ENCODE results near the gene FGFR2. TPM values are rescaled to one million over a fixed set of nuclear protein-coding genes. Genes with fewer than 3 reads are reported as not detected.

FGFR2 gene
- polyA plus RNA-seq, 1 of the 3 experiments (the other 2 are of a cell fraction), result 0.02 TPM

DNA sequence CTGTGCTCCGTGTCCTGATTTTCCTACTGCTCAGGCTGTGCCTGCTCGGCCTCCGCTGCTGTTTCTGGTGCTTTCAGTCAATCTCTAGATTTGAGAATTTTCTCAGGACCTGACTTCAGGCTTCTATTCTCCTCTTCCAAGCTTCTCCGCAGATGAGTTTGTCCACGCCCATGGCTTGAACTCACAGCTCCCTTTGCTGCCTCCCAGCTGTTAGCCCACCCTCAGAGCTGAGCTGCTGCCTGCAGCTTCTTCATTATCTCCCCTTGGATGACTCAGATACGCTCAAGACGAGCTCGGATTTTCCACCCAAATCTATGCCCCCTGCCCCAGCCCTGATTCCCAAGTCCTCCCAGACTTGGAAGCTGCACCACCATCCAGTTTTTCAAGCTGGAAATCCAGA is 104.7 kb downstream of the FGFR2 start:
- Histone ChIP-seq H3K9ac (no peak overlapping the region), H3F3A (replicated peaks; ENCODE audit: insufficient read depth) (no peaks in the 10 kb centered on the region), H3K4me2 (no peak overlapping the region), H4K20me1 (ENCODE audit: insufficient read depth) (no peaks in the 10 kb centered on the region), H3K4me3 (ENCODE audit: low read depth in 2 of 2, low read length in 1 of 2) (no peak overlapping the region), H3K27ac (ENCODE audit: low read depth in 2 of 2, low read length in 1 of 2) (no peak overlapping the region), H3K36me3 (replicated peaks in 1 of 2; ENCODE audit: control insufficient read depth in 1 of 2, insufficient read depth in 2 of 2, low read length in 1 of 2) (no peaks in the 10 kb centered on the region), H2AFZ (ENCODE audit: low read depth) (no peak overlapping the region), H3K4me1 (ENCODE audit: control insufficient read depth in 1 of 2, insufficient read depth in 2 of 2, low read depth in 1 of 2, low read length in 1 of 2) (peaks cover 0 to 2% of the 10 kb centered on the region in 2 experiments; a peak in 1 of 4 replicates), H3K9me2 (no peaks in the 10 kb centered on the region), H3K9me3 (0 out of 2 replicates have a peak, but pooled peaks cover 4% of the 10 kb centered on the region), H3K27me3 (ENCODE audit: insufficient read depth) (no peaks in the 10 kb centered on the region), H3K79me2 (ENCODE audit: insufficient read depth) (no peaks in the 10 kb centered on the region)
- CTCF ChIA-PET, result no interaction called here
- POLR2A ChIA-PET, result no interaction called here
- WGBS (ENCODE audit: low lambda C conversion rate), result 36% methylated on average over 8 of the region's 8 CpGs
- no peak for DNase-seq
- TF ChIP-seq, protein P1, sequence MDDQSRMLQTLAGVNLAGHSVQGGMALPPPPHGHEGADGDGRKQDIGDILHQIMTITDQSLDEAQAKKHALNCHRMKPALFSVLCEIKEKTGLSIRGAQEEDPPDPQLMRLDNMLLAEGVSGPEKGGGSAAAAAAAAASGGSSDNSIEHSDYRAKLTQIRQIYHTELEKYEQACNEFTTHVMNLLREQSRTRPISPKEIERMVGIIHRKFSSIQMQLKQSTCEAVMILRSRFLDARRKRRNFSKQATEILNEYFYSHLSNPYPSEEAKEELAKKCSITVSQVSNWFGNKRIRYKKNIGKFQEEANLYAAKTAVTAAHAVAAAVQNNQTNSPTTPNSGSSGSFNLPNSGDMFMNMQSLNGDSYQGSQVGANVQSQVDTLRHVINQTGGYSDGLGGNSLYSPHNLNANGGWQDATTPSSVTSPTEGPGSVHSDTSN (IDR thresholded peaks at IDR 0.05), result no peak
- TF ChIP-seq RCOR1 (IDR thresholded peaks at IDR 0.05; ENCODE audit: low read length), result no peak
- TF ChIP-seq, protein P2, sequence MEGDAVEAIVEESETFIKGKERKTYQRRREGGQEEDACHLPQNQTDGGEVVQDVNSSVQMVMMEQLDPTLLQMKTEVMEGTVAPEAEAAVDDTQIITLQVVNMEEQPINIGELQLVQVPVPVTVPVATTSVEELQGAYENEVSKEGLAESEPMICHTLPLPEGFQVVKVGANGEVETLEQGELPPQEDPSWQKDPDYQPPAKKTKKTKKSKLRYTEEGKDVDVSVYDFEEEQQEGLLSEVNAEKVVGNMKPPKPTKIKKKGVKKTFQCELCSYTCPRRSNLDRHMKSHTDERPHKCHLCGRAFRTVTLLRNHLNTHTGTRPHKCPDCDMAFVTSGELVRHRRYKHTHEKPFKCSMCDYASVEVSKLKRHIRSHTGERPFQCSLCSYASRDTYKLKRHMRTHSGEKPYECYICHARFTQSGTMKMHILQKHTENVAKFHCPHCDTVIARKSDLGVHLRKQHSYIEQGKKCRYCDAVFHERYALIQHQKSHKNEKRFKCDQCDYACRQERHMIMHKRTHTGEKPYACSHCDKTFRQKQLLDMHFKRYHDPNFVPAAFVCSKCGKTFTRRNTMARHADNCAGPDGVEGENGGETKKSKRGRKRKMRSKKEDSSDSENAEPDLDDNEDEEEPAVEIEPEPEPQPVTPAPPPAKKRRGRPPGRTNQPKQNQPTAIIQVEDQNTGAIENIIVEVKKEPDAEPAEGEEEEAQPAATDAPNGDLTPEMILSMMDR (IDR thresholded peaks at IDR 0.05), result no peak
- TF ChIP-seq GABPA (IDR thresholded peaks at IDR 0.05; ENCODE audit: low read depth), result no peak
- no peak for TF ChIP-seq YY1 (IDR thresholded peaks at IDR 0.05; ENCODE audit: low read depth)
- no peak for TF ChIP-seq EZH2phosphoT487 (IDR thresholded peaks at IDR 0.05; ENCODE audit: borderline replicate concordance, low read depth)
- TF ChIP-seq, protein P3, sequence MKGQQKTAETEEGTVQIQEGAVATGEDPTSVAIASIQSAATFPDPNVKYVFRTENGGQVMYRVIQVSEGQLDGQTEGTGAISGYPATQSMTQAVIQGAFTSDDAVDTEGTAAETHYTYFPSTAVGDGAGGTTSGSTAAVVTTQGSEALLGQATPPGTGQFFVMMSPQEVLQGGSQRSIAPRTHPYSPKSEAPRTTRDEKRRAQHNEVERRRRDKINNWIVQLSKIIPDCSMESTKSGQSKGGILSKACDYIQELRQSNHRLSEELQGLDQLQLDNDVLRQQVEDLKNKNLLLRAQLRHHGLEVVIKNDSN (IDR thresholded peaks at IDR 0.05; ENCODE audit: borderline replicate concordance, low read depth), result no peak

DNA sequence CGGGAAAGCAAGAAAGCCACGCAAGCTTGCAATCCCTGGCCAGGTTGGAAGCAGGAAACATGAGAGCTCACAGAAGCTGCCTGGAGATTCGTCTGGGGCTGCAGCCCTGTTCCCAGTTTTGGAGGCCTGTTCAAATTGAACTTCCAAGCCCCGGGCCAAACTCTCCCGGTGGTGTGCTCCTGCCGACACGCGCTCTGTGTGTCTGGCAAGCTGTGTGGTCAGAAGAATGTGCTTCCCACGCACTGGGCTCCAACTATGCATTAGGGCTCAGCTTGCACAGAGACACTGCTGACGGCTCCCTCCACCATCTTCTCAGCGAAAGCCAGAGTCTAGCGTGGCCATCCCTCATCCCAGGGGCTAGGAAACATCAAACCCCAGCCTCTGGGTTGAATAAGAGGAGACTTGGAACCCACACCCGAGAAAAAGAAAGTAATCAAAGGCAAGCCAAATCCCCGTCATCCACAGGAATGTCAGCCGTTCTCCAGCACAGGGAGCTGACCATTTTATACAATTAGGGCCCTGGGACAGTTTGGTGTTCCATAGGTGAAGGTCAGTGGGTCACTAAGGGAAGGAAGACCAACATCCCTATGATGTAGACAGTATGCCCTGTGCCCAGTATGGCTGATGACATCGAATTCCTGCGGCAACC is 107.2 kb downstream of the FGFR2 start:
- DNase-seq, result no peak
- ChIA-PET CTCF (interaction anchor here (0.9 kb wide), 1 partner anchor 12 kb away, joined by 3 read pairs; no protein-coding TSS in a partner anchor), POLR2A (no interaction called here)
- Histone ChIP-seq H3K27ac (ENCODE audit: low read depth in 2 of 2, low read length in 1 of 2) (no peak overlapping the region), H3K4me1 (ENCODE audit: control insufficient read depth in 1 of 2, insufficient read depth in 2 of 2, low read depth in 1 of 2, low read length in 1 of 2) (no peaks in the 10 kb centered on the region; a peak in 1 of 4 replicates), H3K4me3 (ENCODE audit: low read depth in 2 of 2, low read length in 1 of 2) (no peak overlapping the region), H3K9me3 (0 out of 2 replicates have a peak, but pooled peaks cover 1% of the 10 kb centered on the region), H3K9ac (no peak overlapping the region), H3K27me3 (ENCODE audit: insufficient read depth) (no peaks in the 10 kb centered on the region), H3F3A (replicated peaks; ENCODE audit: insufficient read depth) (no peaks in the 10 kb centered on the region), H3K9me2 (no peaks in the 10 kb centered on the region), H3K79me2 (ENCODE audit: insufficient read depth) (no peaks in the 10 kb centered on the region), H4K20me1 (ENCODE audit: insufficient read depth) (no peaks in the 10 kb centered on the region), H2AFZ (ENCODE audit: low read depth) (no peak overlapping the region), H3K36me3 (replicated peaks in 1 of 2; ENCODE audit: control insufficient read depth in 1 of 2, insufficient read depth in 2 of 2, low read length in 1 of 2) (no peaks in the 10 kb centered on the region), H3K4me2 (no peak overlapping the region)
- 48% methylated on average over 17 of the region's 17 CpGs for WGBS (ENCODE audit: low lambda C conversion rate)
- TF ChIP-seq CHD2 (IDR thresholded peaks at IDR 0.05; ENCODE audit: low read length, partially characterized antibody), result no peak
- TF ChIP-seq FOXJ3 (CRISPR knock-in tag; IDR thresholded peaks at IDR 0.05), result no peak
- TF ChIP-seq SMC3 (IDR thresholded peaks at IDR 0.05; ENCODE audit: low read depth, low read length), result no peak
- no peak for TF ChIP-seq FOSL2 (IDR thresholded peaks at IDR 0.05; ENCODE audit: borderline replicate concordance, low read depth)
- TF ChIP-seq, protein P2 (IDR thresholded peaks at IDR 0.05), result no peak
- no peak for TF ChIP-seq SIN3A (IDR thresholded peaks at IDR 0.05; ENCODE audit: borderline replicate concordance, low read depth, low read length)
- no peak for TF ChIP-seq TAF1 (IDR thresholded peaks at IDR 0.05; ENCODE audit: borderline replicate concordance, low read depth, low read length)
- TF ChIP-seq, protein P4, sequence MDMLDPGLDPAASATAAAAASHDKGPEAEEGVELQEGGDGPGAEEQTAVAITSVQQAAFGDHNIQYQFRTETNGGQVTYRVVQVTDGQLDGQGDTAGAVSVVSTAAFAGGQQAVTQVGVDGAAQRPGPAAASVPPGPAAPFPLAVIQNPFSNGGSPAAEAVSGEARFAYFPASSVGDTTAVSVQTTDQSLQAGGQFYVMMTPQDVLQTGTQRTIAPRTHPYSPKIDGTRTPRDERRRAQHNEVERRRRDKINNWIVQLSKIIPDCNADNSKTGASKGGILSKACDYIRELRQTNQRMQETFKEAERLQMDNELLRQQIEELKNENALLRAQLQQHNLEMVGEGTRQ (IDR thresholded peaks at IDR 0.05; ENCODE audit: borderline replicate concordance, low read depth, low read length), result no peak
- TF ChIP-seq YY1 (IDR thresholded peaks at IDR 0.05; ENCODE audit: low read depth), result no peak
- TF ChIP-seq RAD21 (IDR thresholded peaks at IDR 0.05; ENCODE audit: low read length), result no peak
- TF ChIP-seq MEF2A (IDR thresholded peaks at IDR 0.05; ENCODE audit: borderline replicate concordance, low read depth), result no peak
- no peak for TF ChIP-seq ELF1 (IDR thresholded peaks at IDR 0.05)
- no peak for TF ChIP-seq RCOR1 (IDR thresholded peaks at IDR 0.05; ENCODE audit: low read length)
- TF ChIP-seq RFX5 (IDR thresholded peaks at IDR 0.05; ENCODE audit: low read length), result no peak
- no peak for TF ChIP-seq GATA2 (CRISPR knock-in tag; IDR thresholded peaks at IDR 0.05)
- TF ChIP-seq TEAD4 (IDR thresholded peaks at IDR 0.05; ENCODE audit: borderline replicate concordance, insufficient read depth), result no peak
- TF ChIP-seq JUND (IDR thresholded peaks at IDR 0.05), result no peak

All from SK-N-SH (cell line).